GM19397 (cell line): Measurements from ENCODE around the gene LACTB.
A peak's percentile ranks its signal among the peaks of the same experiment; 100 is the strongest.

Source experiments
- ATAC-seq: cut with Tn5 transposase; IDR thresholded peaks from one replicate; pipeline ENCODE4 v1.9.1; 2021; ENCODE audit warnings: mild to moderate bottlenecking, moderate library complexity; ENCODE audit not compliant: unreplicated experiment

LACTB gene

GRCh38 chr15:63121382-63122001, at the start of gene LACTB:
Gene LACTB, plus strand, starts transcription at chr15:63121861. Its CDS starts 11 bp downstream, at chr15:63121872.
- ATAC-seq = peak; percentile 80

GRCh38 chr15:63072023-63072650, 49.5 kb upstream of the LACTB start:
- no peak for ATAC-seq

- no peak for ATAC-seq
Observed at GRCh38 chr15:63072809-63073277, 48.8 kb upstream of the LACTB start.

- ATAC-seq = no peak
Observed at GRCh38 chr15:63073497-63074172, 48.0 kb upstream of the LACTB start.

GRCh38 chr15:63075015-63075983, 46.4 kb upstream of the LACTB start:
- no peak for ATAC-seq

- ATAC-seq = no peak
Observed at GRCh38 chr15:63075984-63076713, 45.5 kb upstream of the LACTB start.

GRCh38 chr15:63076714-63077046, 45.0 kb upstream of the LACTB start:
- ATAC-seq = no peak

GRCh38 chr15:63077952-63078351, 43.7 kb upstream of the LACTB start:
- no peak for ATAC-seq

GRCh38 chr15:63079947-63080626, 41.6 kb upstream of the LACTB start:
- no peak for ATAC-seq

GRCh38 chr15:63080634-63081250, 40.9 kb upstream of the LACTB start:
- ATAC-seq = no peak

GRCh38 chr15:63082366-63082765, 39.3 kb upstream of the LACTB start:
- no peak for ATAC-seq

GRCh38 chr15:63083044-63083443, 38.6 kb upstream of the LACTB start:
- ATAC-seq = no peak

- ATAC-seq = no peak
Observed at GRCh38 chr15:63083541-63083940, 38.1 kb upstream of the LACTB start.

GRCh38 chr15:63084806-63085205, 36.9 kb upstream of the LACTB start:
- ATAC-seq = no peak

GRCh38 chr15:63085289-63085688, 36.4 kb upstream of the LACTB start:
- ATAC-seq = no peak

- no peak for ATAC-seq
Observed at GRCh38 chr15:63086271-63086670, 35.4 kb upstream of the LACTB start.

- ATAC-seq = no peak
Observed at GRCh38 chr15:63086947-63087346, 34.7 kb upstream of the LACTB start.

GRCh38 chr15:63088533-63089245, 33.0 kb upstream of the LACTB start:
- no peak for ATAC-seq
